ENCODE results near the gene GREB1L. TPM values are rescaled to one million over a fixed set of nuclear protein-coding genes. Genes with fewer than 3 reads are reported as not detected.

GREB1L gene
- total and polyA plus RNA-seq, 2 experiments from 2014 or later: 14.0 to 16.8 TPM

DNA sequence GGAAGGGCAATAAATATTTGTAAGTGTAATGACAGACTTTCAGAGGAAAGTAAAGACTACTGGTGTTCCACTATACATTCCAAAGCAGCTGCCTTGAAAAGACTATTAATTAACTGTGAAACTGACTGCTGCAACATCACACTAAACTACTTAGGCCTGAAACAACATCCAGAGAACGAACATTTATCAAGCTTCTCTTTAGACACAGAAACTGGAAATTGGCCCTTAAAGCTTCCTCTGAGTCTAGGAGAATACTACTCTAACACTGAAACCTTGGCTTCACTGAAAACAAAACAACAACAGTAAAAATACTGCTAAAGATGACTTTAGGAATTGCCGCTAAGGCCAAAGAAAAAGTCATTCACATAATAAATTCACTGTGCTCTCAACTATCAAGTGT is 283.9 kb downstream of the GREB1L start:
- no peak for DNase-seq (ENCODE audit: low spot score)
- TF ChIP-seq, protein P1, sequence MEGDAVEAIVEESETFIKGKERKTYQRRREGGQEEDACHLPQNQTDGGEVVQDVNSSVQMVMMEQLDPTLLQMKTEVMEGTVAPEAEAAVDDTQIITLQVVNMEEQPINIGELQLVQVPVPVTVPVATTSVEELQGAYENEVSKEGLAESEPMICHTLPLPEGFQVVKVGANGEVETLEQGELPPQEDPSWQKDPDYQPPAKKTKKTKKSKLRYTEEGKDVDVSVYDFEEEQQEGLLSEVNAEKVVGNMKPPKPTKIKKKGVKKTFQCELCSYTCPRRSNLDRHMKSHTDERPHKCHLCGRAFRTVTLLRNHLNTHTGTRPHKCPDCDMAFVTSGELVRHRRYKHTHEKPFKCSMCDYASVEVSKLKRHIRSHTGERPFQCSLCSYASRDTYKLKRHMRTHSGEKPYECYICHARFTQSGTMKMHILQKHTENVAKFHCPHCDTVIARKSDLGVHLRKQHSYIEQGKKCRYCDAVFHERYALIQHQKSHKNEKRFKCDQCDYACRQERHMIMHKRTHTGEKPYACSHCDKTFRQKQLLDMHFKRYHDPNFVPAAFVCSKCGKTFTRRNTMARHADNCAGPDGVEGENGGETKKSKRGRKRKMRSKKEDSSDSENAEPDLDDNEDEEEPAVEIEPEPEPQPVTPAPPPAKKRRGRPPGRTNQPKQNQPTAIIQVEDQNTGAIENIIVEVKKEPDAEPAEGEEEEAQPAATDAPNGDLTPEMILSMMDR (IDR thresholded peaks at IDR 0.05; ENCODE audit: poor library complexity): no peak
- TF ChIP-seq EZH2 (IDR thresholded peaks at IDR 0.05; ENCODE audit: borderline replicate concordance) (no peak), EZH2phosphoT487 (IDR thresholded peaks at IDR 0.05; ENCODE audit: low read depth, severe bottlenecking, unreplicated experiment) (no peak)
- Histone ChIP-seq H2AFZ (no peak overlapping the region), H3K36me3 (replicated peaks; ENCODE audit: insufficient read depth, low read depth) (no peaks in the 10 kb centered on the region), H3K9me2 (replicated peaks; ENCODE audit: insufficient read depth) (no peaks in the 10 kb centered on the region), H3K9me3 (ENCODE audit: low read depth) (no peaks in the 10 kb centered on the region), H3K4me1 (ENCODE audit: insufficient read depth) (no peaks in the 10 kb centered on the region), H3K4me3 (no peak overlapping the region), H3K4me2 (no peak overlapping the region), H3K27me3 (no peaks in the 10 kb centered on the region), H4K20me1 (ENCODE audit: insufficient read depth, poor library complexity, severe bottlenecking) (no peaks in the 10 kb centered on the region), H3K79me2 (no peaks in the 10 kb centered on the region), H3K27ac (no peak overlapping the region)
- WGBS (ENCODE audit: low lambda C conversion rate, missing lambda C conversion rate): 80% methylated on average over 2 of the region's 2 CpGs

DNA sequence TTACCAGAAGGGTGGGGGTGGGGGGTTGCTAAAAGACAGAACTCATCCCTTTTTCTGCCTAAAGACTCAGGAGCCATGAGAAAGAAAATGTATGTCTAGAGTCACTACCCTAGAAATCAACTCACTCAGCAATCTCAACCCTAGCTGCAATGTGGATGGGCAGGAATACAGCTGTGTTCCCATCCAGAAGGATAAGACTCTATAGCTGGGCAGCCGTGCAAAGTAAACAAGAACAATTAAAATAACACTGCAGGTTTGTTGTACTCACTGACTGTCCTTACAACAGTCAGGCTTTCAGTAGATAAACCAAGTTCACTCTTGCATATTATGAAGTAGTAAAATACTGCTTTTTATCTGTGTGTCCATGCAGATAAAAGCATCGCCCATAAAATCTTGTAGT is 284.4 kb downstream of the GREB1L start:
- no peak for DNase-seq (ENCODE audit: low spot score)
- TF ChIP-seq EZH2 (IDR thresholded peaks at IDR 0.05; ENCODE audit: borderline replicate concordance) (no peak), EZH2phosphoT487 (IDR thresholded peaks at IDR 0.05; ENCODE audit: low read depth, severe bottlenecking, unreplicated experiment) (no peak)
- TF ChIP-seq, protein P1 (IDR thresholded peaks at IDR 0.05; ENCODE audit: poor library complexity): no peak
- H3K9me3 ChIP-seq (ENCODE audit: low read depth): no peaks in the 10 kb centered on the region
- H3K4me1 ChIP-seq (ENCODE audit: insufficient read depth): no peaks in the 10 kb centered on the region
- H3K9me2 ChIP-seq (replicated peaks; ENCODE audit: insufficient read depth): no peaks in the 10 kb centered on the region
- no peaks in the 10 kb centered on the region for H4K20me1 ChIP-seq (ENCODE audit: insufficient read depth, poor library complexity, severe bottlenecking)
- no peaks in the 10 kb centered on the region for H3K79me2 ChIP-seq
- no peak overlapping the region for H3K4me3 ChIP-seq
- H3K27me3 ChIP-seq: no peaks in the 10 kb centered on the region
- WGBS (ENCODE audit: low lambda C conversion rate, missing lambda C conversion rate): 67% methylated on average over 2 of the region's 2 CpGs
- no peak overlapping the region for H2AFZ ChIP-seq
- H3K36me3 ChIP-seq (replicated peaks; ENCODE audit: insufficient read depth, low read depth): no peaks in the 10 kb centered on the region
- no peak overlapping the region for H3K27ac ChIP-seq
- H3K4me2 ChIP-seq: no peak overlapping the region

DNA sequence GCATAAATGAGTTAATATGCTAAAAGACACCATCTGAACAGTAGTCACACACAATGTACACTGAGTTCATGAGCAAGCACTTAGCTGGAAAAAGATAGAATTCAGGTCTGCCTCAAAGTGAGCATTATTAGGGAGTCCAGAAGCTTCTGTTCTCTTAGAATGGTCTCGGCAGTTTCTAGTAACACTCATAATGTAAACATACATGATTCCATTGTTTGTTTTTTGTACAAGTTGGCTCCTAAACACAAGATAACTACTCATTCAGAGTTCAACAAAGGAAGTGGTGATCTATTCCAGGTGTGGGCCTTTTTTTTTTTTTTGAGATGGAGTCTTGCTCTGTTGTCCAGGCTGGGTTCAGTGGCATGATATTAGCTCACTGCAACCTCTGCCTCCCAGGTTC is 292.3 kb downstream of the GREB1L start:
- Histone ChIP-seq H3K9me2 (replicated peaks; ENCODE audit: insufficient read depth) (no peaks in the 10 kb centered on the region), H3K9me3 (ENCODE audit: low read depth) (no peaks in the 10 kb centered on the region), H3K4me3 (no peak overlapping the region), H3K4me1 (ENCODE audit: insufficient read depth) (no peaks in the 10 kb centered on the region), H4K20me1 (ENCODE audit: insufficient read depth, poor library complexity, severe bottlenecking) (no peaks in the 10 kb centered on the region), H3K4me2 (no peak overlapping the region), H3K27me3 (no peaks in the 10 kb centered on the region), H2AFZ (no peak overlapping the region), H3K27ac (no peak overlapping the region), H3K79me2 (no peaks in the 10 kb centered on the region), H3K36me3 (replicated peaks; ENCODE audit: insufficient read depth, low read depth) (no peaks in the 10 kb centered on the region)
- TF ChIP-seq EZH2 (IDR thresholded peaks at IDR 0.05; ENCODE audit: borderline replicate concordance) (no peak), EZH2phosphoT487 (IDR thresholded peaks at IDR 0.05; ENCODE audit: low read depth, severe bottlenecking, unreplicated experiment) (no peak)
- TF ChIP-seq, protein P1 (IDR thresholded peaks at IDR 0.05; ENCODE audit: poor library complexity): no peak
- 57% methylated on average over 1 of the region's 1 CpG for WGBS (ENCODE audit: low lambda C conversion rate, missing lambda C conversion rate)
- DNase-seq (ENCODE audit: low spot score): no peak

DNA sequence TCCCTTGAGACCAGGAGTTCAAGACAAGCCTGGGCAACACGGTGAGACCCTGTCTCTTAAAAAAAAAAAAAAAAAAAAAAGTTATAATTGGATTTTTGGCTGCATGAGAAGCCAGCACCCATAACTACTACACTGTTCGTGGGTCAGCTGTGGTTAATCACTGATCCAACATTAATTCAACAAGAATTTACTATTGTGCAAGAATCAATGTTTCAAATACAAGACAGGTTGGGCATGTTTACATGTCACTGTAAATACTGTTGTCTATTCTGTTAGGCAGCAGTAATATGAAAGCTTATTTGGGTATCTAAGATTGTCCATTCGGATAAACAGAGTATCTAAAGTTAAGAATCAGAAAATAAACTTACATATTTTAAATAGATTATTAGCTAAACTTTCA is 296.2 kb downstream of the GREB1L start:
- Histone ChIP-seq H3K4me3 (no peak overlapping the region), H3K4me2 (no peak overlapping the region), H4K20me1 (ENCODE audit: insufficient read depth, poor library complexity, severe bottlenecking) (no peaks in the 10 kb centered on the region), H3K79me2 (peaks cover 4% of the 10 kb centered on the region), H3K36me3 (replicated peaks; ENCODE audit: insufficient read depth, low read depth) (no peaks in the 10 kb centered on the region), H3K9me3 (ENCODE audit: low read depth) (no peaks in the 10 kb centered on the region), H2AFZ (no peak overlapping the region), H3K27ac (no peak overlapping the region), H3K9me2 (replicated peaks; ENCODE audit: insufficient read depth) (no peaks in the 10 kb centered on the region), H3K4me1 (ENCODE audit: insufficient read depth) (no peaks in the 10 kb centered on the region), H3K27me3 (no peaks in the 10 kb centered on the region)
- DNase-seq (ENCODE audit: low spot score): no peak
- TF ChIP-seq EZH2 (IDR thresholded peaks at IDR 0.05; ENCODE audit: borderline replicate concordance) (no peak), EZH2phosphoT487 (IDR thresholded peaks at IDR 0.05; ENCODE audit: low read depth, severe bottlenecking, unreplicated experiment) (no peak)
- TF ChIP-seq, protein P1 (IDR thresholded peaks at IDR 0.05; ENCODE audit: poor library complexity): no peak
- 85% methylated on average over 3 of the region's 3 CpGs for WGBS (ENCODE audit: low lambda C conversion rate, missing lambda C conversion rate)
